PC-9 (cell line): ENCODE measurements around the gene DSCAM. TPM values are rescaled to one million over a fixed set of nuclear protein-coding genes. Genes with fewer than 3 reads are reported as not detected.

Source experiments
- BruUV-seq: library from RNA; stranded (reverse); fragments of 400-500 nt; replicated peaks from 2 replicates; lab custom pipeline; 2021; lab: Mats Ljungman, UMichigan
- CTCF ChIA-PET: fragments of 300-600 bp; sonication (Branson Sonifier 250); formaldehyde crosslinking; loops from one replicate; lab custom pipeline; 2022; ENCODE audit warnings: antibody characterized with exemption; lab: Charles Lee
- POLR2A ChIA-PET: fragments of 300-600 bp; sonication (Branson Sonifier 250); formaldehyde crosslinking; loops from one replicate; lab custom pipeline; 2022; ENCODE audit warnings: antibody characterized with exemption; ENCODE audit not compliant: unreplicated experiment; lab: Charles Lee
- DNase-seq, 2 experiments: peaks; one replicate each; pipeline versions ENCODE4 v3.0.0 to v3.0.0-alpha.2; 2015 to 2022; ENCODE audit warnings: mixed read lengths in 1 of 2
- H2AFZ ChIP-seq: fragments of 200-600 bp; sonication (generic); 2 replicates; pipeline ENCODE4 v1.8.1; 2017; ENCODE audit warnings: antibody characterized with exemption
- H3F3A ChIP-seq: fragments of 200-600 bp; sonication (generic); 2 replicates; pipeline ENCODE4 v1.8.1; 2017; ENCODE audit warnings: antibody characterized with exemption, mild to moderate bottlenecking, low read depth; ENCODE audit not compliant: insufficient read depth
- H3K27ac ChIP-seq: fragments of 200-600 bp; sonication (generic); 2 replicates; pipeline ENCODE4 v1.6.1; 2016; ENCODE audit warnings: mixed run types
- H3K27me3 ChIP-seq: fragments of 200-600 bp; sonication (generic); 2 replicates; pipeline ENCODE4 v1.6.1; 2016; ENCODE audit warnings: low read depth, mixed run types; ENCODE audit not compliant: insufficient read depth
- H3K36me3 ChIP-seq: fragments of 200-600 bp; sonication (generic); 2 replicates; pipeline ENCODE4 v1.6.1; 2016; ENCODE audit warnings: low read depth, mixed run types
- H3K4me1 ChIP-seq: fragments of 200-600 bp; sonication (generic); replicated peaks from 2 replicates; pipeline ENCODE4 v1.6.1; 2016; ENCODE audit warnings: mixed run types; ENCODE audit not compliant: insufficient read depth
- H3K4me2 ChIP-seq: fragments of 200-600 bp; sonication (generic); 2 replicates; pipeline ENCODE4 v1.6.1; 2017; ENCODE audit warnings: mixed run types
- H3K4me3 ChIP-seq: fragments of 200-600 bp; sonication (generic); 2 replicates; pipeline ENCODE4 v1.6.1; 2016; ENCODE audit warnings: mixed run types
- H3K79me2 ChIP-seq: fragments of 200-600 bp; sonication (generic); 2 replicates; pipeline ENCODE4 v1.6.1; 2017; ENCODE audit warnings: low read depth, mixed run types
- H3K9me2 ChIP-seq: fragments of 200-600 bp; sonication (generic); 2 replicates; pipeline ENCODE4 v1.8.1; 2017; ENCODE audit warnings: mild to moderate bottlenecking; ENCODE audit not compliant: insufficient read depth
- H3K9me3 ChIP-seq: fragments of 200-600 bp; sonication (generic); 2 replicates; pipeline ENCODE4 v1.8.1; 2016; ENCODE audit warnings: low read depth; ENCODE audit not compliant: insufficient read depth
- H4K20me1 ChIP-seq: fragments of 200-600 bp; sonication (generic); 2 replicates; pipeline ENCODE4 v1.8.1; 2017; ENCODE audit not compliant: insufficient read depth
- EZH2 ChIP-seq: fragments of 200-600 bp; sonication (generic); IDR thresholded peaks from 2 replicates; pipeline ENCODE4 v1.8.0; 2017; ENCODE audit warnings: antibody characterized with exemption, low read depth
- intact Hi-C: fragments of 100-400 bp; cut with micrococcal nuclease; formaldehyde crosslinking; loops from one replicate; pipeline ENCODE4 v1.10.0; 2022; ENCODE audit not compliant: unreplicated experiment
- total RNA-seq: library from RNA; stranded (reverse); gene quantifications from 2 replicates; pipeline ENCODE4 v1.2.3, GENCODE V29; 2021
- TF ChIP-seq, protein P1 (sequence below): fragments of 200-600 bp; sonication (generic); conservative IDR thresholded peaks from 2 replicates; pipeline ENCODE4 v1.6.1; 2017; ENCODE audit warnings: mixed run types, antibody characterized with exemption, mild to moderate bottlenecking, moderate library complexity

DSCAM gene
- total RNA-seq, 1 experiment from 2014 or later = not detected

DNA sequence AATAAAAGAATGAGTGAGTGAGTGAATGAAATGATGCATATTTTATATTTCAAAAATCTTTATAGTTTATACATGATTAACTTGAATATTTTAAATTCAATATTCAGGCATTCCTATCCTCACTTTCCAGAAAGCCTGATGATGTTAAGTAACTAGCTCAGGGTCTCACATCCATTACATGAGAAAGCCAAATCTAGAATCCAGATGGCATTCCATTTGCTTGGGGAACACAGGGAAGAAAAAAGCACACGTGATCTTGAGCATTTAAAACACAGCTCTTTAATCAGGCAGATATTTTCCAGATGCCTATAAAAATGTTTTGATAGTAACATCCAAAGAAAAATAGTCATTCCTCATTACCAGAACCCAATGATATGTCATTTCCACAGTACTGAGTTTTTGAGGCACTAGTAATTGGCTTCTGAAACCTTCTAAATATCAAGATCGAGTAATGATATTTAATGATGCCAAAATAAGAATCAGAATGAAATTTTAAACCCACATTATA is 291.9 kb downstream of the DSCAM start:
- Histone ChIP-seq H4K20me1 (no peaks in the 10 kb centered on the region), H3K27me3 (peaks cover 7% of the 10 kb centered on the region; the same call in 1 of the 2 replicates), H3K4me3 (no peak overlapping the region), H3K9me2 (no peaks in the 10 kb centered on the region), H2AFZ (no peak overlapping the region), H3F3A (no peaks in the 10 kb centered on the region), H3K4me2 (no peak overlapping the region), H3K79me2 (no peaks in the 10 kb centered on the region), H3K36me3 (no peaks in the 10 kb centered on the region), H3K4me1 (no peaks in the 10 kb centered on the region), H3K9me3 (no peaks in the 10 kb centered on the region), H3K27ac (no peak overlapping the region)
- DNase-seq = no peak
- BruUV-seq = no TSS peak
- POLR2A ChIA-PET = no interaction called here
- TF ChIP-seq, protein P1, sequence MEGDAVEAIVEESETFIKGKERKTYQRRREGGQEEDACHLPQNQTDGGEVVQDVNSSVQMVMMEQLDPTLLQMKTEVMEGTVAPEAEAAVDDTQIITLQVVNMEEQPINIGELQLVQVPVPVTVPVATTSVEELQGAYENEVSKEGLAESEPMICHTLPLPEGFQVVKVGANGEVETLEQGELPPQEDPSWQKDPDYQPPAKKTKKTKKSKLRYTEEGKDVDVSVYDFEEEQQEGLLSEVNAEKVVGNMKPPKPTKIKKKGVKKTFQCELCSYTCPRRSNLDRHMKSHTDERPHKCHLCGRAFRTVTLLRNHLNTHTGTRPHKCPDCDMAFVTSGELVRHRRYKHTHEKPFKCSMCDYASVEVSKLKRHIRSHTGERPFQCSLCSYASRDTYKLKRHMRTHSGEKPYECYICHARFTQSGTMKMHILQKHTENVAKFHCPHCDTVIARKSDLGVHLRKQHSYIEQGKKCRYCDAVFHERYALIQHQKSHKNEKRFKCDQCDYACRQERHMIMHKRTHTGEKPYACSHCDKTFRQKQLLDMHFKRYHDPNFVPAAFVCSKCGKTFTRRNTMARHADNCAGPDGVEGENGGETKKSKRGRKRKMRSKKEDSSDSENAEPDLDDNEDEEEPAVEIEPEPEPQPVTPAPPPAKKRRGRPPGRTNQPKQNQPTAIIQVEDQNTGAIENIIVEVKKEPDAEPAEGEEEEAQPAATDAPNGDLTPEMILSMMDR = no peak
- no peak for TF ChIP-seq EZH2
- intact Hi-C loops = no loop called here
- CTCF ChIA-PET = no interaction called here

DNA sequence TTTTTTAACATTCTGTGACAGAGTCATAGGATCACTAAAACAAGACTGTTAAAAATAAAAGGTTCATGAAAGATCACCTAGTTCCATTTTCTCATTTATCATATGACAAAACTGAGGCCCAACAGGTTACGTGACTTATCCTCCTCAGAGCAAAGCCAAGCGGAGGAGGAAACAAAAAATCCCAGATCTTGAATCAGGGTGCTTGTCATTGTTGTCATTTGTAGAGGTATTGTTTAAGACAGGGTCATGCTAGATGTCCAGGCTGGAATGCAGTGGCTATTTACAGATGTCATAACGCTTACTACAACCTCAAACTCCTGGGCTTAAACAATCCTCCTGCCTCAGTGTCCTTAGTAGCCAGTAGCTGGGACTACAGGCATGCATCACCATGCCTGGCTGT is 293.2 kb downstream of the DSCAM start:
- CTCF ChIA-PET = no interaction called here
- BruUV-seq = no TSS peak
- DNase-seq = no peak

DNA sequence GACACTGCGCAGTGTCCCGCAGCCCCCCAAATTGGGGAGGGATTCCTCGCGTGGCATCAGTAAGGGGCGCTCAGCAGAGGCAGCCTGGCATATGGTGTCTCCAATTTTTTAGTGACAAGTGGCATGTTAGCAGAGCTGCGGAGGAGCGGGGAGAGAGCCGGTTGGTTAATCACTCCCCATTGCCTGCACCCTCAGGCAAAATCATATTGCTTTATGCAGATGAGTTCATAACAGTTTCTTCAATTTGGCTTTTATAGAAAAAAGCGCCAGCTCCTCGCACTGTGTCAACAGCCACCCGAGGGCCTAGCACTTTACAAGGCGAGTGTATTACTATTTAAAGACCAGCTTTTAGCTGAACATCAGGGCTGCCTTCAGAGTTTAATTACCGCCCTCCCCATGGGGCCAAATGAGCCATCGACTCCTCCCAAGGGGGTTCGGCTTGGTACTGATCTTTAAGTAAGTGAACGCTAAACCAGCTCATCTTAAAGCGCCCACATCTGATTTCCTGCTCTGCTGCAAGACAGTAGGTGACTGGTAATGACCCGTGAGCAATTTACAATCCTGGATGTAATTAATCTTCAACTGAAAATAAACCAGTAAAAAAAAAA is 298.9 kb downstream of the DSCAM start:
- intact Hi-C loops = no loop called here
- Histone ChIP-seq H4K20me1 (no peaks in the 10 kb centered on the region), H3K79me2 (no peaks in the 10 kb centered on the region), H3K4me3 (no peak overlapping the region), H3K9me3 (no peaks in the 10 kb centered on the region), H2AFZ (no peak overlapping the region), H3K4me1 (no peaks in the 10 kb centered on the region), H3K4me2 (no peak overlapping the region), H3K36me3 (no peaks in the 10 kb centered on the region), H3K27ac (no peak overlapping the region), H3K27me3 (0 out of 2 replicates have a peak, but pooled peaks cover 4% of the 10 kb centered on the region), H3F3A (no peaks in the 10 kb centered on the region), H3K9me2 (no peaks in the 10 kb centered on the region)
- no peak for DNase-seq
- CTCF ChIA-PET = no interaction called here
- no TSS peak for BruUV-seq
- POLR2A ChIA-PET = no interaction called here
- TF ChIP-seq, protein P1 = no peak
- no peak for TF ChIP-seq EZH2

More for the DNA sequence above, 293.2 kb downstream of the DSCAM start:
- no peaks in the 10 kb centered on the region for H3K4me1 ChIP-seq
- intact Hi-C loops = no loop called here
- no peaks in the 10 kb centered on the region for H4K20me1 ChIP-seq
- no peak overlapping the region for H3K4me3 ChIP-seq
- H3K36me3 ChIP-seq = no peaks in the 10 kb centered on the region
- H3K27me3 ChIP-seq = peaks cover 4% of the 10 kb centered on the region; the same call in 1 of the 2 replicates
- H3K27ac ChIP-seq = no peak overlapping the region
- H2AFZ ChIP-seq = no peak overlapping the region
- no peak for TF ChIP-seq EZH2
- TF ChIP-seq, protein P1 = no peak
- H3K9me3 ChIP-seq = no peaks in the 10 kb centered on the region
- POLR2A ChIA-PET = no interaction called here
- no peaks in the 10 kb centered on the region for H3K9me2 ChIP-seq
- no peaks in the 10 kb centered on the region for H3K79me2 ChIP-seq
- no peak overlapping the region for H3K4me2 ChIP-seq
- no peaks in the 10 kb centered on the region for H3F3A ChIP-seq
